ENCODE results near the gene PKP2. TPM values are rescaled to one million over a fixed set of nuclear protein-coding genes. Genes with fewer than 3 reads are reported as not detected.

The PKP2 gene
- total RNA-seq, 1 experiment from 2014 or later = 18.4 TPM

GRCh38 chr12:32773691-32774090, 122.9 kb downstream of the PKP2 start:
- no peak overlapping the region for H3K9ac ChIP-seq (ENCODE audit: extremely low read depth, insufficient read length, low read length)
- no peak overlapping the region for H3K56ac ChIP-seq (ENCODE audit: insufficient read length, low read depth, low read length)
- no peak overlapping the region for H3K18ac ChIP-seq (ENCODE audit: insufficient read length, low read depth, low read length)
- H2BK120ac ChIP-seq (ENCODE audit: low read depth, low read length, poor library complexity, severe bottlenecking) = no peak overlapping the region
- H3K27ac ChIP-seq (ENCODE audit: insufficient read length, low read depth, low read length) = no peak overlapping the region
- no peaks in the 10 kb centered on the region; the same call in 1 of the 2 replicates for H3K27me3 Mint-ChIP-seq (ENCODE audit: low read depth)
- H3K9me3 ChIP-seq (ENCODE audit: control insufficient read depth, low read depth, low read length) = no peaks in the 10 kb centered on the region
- H4K91ac ChIP-seq (ENCODE audit: insufficient read length, low read depth, low read length) = no peak overlapping the region
- no peak overlapping the region for H3T11ph ChIP-seq (ENCODE audit: low read length)
- no peaks in the 10 kb centered on the region for H3K27me3 ChIP-seq (ENCODE audit: insufficient read depth, low read length)
- H4K5ac ChIP-seq (ENCODE audit: insufficient read length, low read depth, low read length) = no peak overlapping the region
- H2AFZ ChIP-seq (ENCODE audit: low read length) = no peak overlapping the region
- H2BK12ac ChIP-seq (ENCODE audit: insufficient read length, low read depth, low read length) = no peak overlapping the region
- H3K4me1 ChIP-seq (ENCODE audit: insufficient read depth, low read length) = no peaks in the 10 kb centered on the region
- no peak overlapping the region for H2BK20ac ChIP-seq (ENCODE audit: low read depth, low read length, poor library complexity, severe bottlenecking)
- no peak overlapping the region for H3K14ac ChIP-seq (ENCODE audit: insufficient read depth, low read length)
- H3K79me2 ChIP-seq (ENCODE audit: insufficient read depth, low read length) = no peaks in the 10 kb centered on the region
- no peak overlapping the region for H3K4ac ChIP-seq (ENCODE audit: low read depth, low read length)
- no peak overlapping the region for H3K27ac Mint-ChIP-seq
- TF ChIP-seq, protein P1, sequence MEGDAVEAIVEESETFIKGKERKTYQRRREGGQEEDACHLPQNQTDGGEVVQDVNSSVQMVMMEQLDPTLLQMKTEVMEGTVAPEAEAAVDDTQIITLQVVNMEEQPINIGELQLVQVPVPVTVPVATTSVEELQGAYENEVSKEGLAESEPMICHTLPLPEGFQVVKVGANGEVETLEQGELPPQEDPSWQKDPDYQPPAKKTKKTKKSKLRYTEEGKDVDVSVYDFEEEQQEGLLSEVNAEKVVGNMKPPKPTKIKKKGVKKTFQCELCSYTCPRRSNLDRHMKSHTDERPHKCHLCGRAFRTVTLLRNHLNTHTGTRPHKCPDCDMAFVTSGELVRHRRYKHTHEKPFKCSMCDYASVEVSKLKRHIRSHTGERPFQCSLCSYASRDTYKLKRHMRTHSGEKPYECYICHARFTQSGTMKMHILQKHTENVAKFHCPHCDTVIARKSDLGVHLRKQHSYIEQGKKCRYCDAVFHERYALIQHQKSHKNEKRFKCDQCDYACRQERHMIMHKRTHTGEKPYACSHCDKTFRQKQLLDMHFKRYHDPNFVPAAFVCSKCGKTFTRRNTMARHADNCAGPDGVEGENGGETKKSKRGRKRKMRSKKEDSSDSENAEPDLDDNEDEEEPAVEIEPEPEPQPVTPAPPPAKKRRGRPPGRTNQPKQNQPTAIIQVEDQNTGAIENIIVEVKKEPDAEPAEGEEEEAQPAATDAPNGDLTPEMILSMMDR (conservative IDR thresholded peaks at IDR 0.05) = no peak
- no peak for DNase-seq
- no peaks in the 10 kb centered on the region for H3K23me2 ChIP-seq (ENCODE audit: insufficient read length, low read depth, low read length, poor library complexity, severe bottlenecking)
- H2BK5ac ChIP-seq (ENCODE audit: insufficient read length, low read length) = no peak overlapping the region
- no peak overlapping the region for H3K23ac ChIP-seq (ENCODE audit: insufficient read length, low read depth, low read length)
- H3K79me1 ChIP-seq (ENCODE audit: insufficient read depth, low read depth, low read length, poor library complexity, severe bottlenecking) = no peaks in the 10 kb centered on the region
- WGBS (ENCODE audit: extremely low coverage, insufficient read length, low lambda C conversion rate) = no CpG with 5 or more reads among the region's 6 CpGs
- H3K36me3 Mint-ChIP-seq (ENCODE audit: insufficient read depth in 1 of 3, low read depth in 3 of 3) = no peaks in the 10 kb centered on the region
- no peaks in the 10 kb centered on the region for H4K20me1 ChIP-seq (ENCODE audit: control insufficient read depth, insufficient read depth, insufficient read length)
- no peak overlapping the region for H2BK15ac ChIP-seq (ENCODE audit: low read depth, low read length)
- no peak overlapping the region for H3K4me2 ChIP-seq (ENCODE audit: insufficient read depth, insufficient read length, low read length)
- no peak overlapping the region for H3K4me3 Mint-ChIP-seq
- H4K8ac ChIP-seq (replicated peaks; ENCODE audit: insufficient read length, low read depth, low read length) = no peak overlapping the region
- peaks cover 5 to 13% of the 10 kb centered on the region in 2 experiments; a peak in 3 of 4 replicates for H3K4me1 Mint-ChIP-seq
- H3K9me3 Mint-ChIP-seq = no peaks in the 10 kb centered on the region
- H2AK5ac ChIP-seq (ENCODE audit: insufficient read length, low read length) = no peak overlapping the region
